ENCODE measurements around the gene GPR45.
"Not testable (repeated sequence)": the region's sequence is repeated elsewhere in the genome, so short reads cannot be mapped to it uniquely, and the experiment has no call there.

Gene GPR45

GRCh38 chr2:105241443-105241842, at the start of gene GPR45:
Gene GPR45, plus strand, starts transcription at chr2:105241743. Its CDS starts 116 bp downstream, at chr2:105241859.
- no peak for DNase-seq

GRCh38 chr2:105194022-105194675, 47.4 kb upstream of the GPR45 start:
- DNase-seq, result no peak

- DNase-seq, result no peak
These were observed 44.9 kb upstream of the GPR45 start for GRCh38 chr2:105196651-105197050.

GRCh38 chr2:105215586-105216192, 25.9 kb upstream of the GPR45 start:
- no peak for DNase-seq

- no peak for DNase-seq
These were observed 20.9 kb upstream of the GPR45 start for GRCh38 chr2:105220604-105221003.

GRCh38 chr2:105224444-105224843, 17.1 kb upstream of the GPR45 start:
- DNase-seq, result no peak

GRCh38 chr2:105231232-105231619, 10.3 kb upstream of the GPR45 start:
- DNase-seq, result no peak

- DNase-seq, result peak; percentile 67
These were observed 6.0 kb upstream of the GPR45 start for GRCh38 chr2:105235388-105236059.

GRCh38 chr2:105236060-105236424, 5.5 kb upstream of the GPR45 start:
- no peak for DNase-seq

- no peak for DNase-seq
These were observed 4.3 kb upstream of the GPR45 start for GRCh38 chr2:105237045-105237765.

GRCh38 chr2:105238664-105239240, 2.8 kb upstream of the GPR45 start:
- no peak for DNase-seq

GRCh38 chr2:105239924-105240323, 1.6 kb upstream of the GPR45 start:
- DNase-seq, result no peak

- DNase-seq, result no peak
These were observed 897 bp downstream of the GPR45 start for GRCh38 chr2:105242286-105242993.

GRCh38 chr2:105243961-105244360, 2.4 kb downstream of the GPR45 start:
- no peak for DNase-seq

GRCh38 chr2:105244451-105244850, 2.9 kb downstream of the GPR45 start:
- DNase-seq, result no peak

- no peak for DNase-seq
These were observed 7.0 kb downstream of the GPR45 start for GRCh38 chr2:105248316-105249070.

- DNase-seq, result no peak
These were observed 7.6 kb downstream of the GPR45 start for GRCh38 chr2:105249181-105249580.

- no peak for DNase-seq
These were observed 8.3 kb downstream of the GPR45 start for GRCh38 chr2:105249891-105250290.

- DNase-seq, result not testable (repeated sequence)
These were observed 9.6 kb downstream of the GPR45 start for GRCh38 chr2:105251016-105251648.

GRCh38 chr2:105252271-105252670, 10.7 kb downstream of the GPR45 start:
- DNase-seq, result no peak

GRCh38 chr2:105254531-105255210, 13.1 kb downstream of the GPR45 start:
- DNase-seq, result no peak

All from stimulated activated CD4-positive, alpha-beta T cell treated with anti-CD3 and anti-CD28 coated beads, Interleukin-4, amount 100 ng/mL, for 24 hours (primary cell).